ENCODE data around the gene CHAT.

The CHAT gene

GRCh38 chr10:49631975-49632374 lies 18.1 kb downstream of the CHAT start:
- DNase-seq (ENCODE audit: low spot score) = no peak

- DNase-seq (ENCODE audit: low spot score) = no peak
These were observed 18.8 kb downstream of the CHAT start for GRCh38 chr10:49632406-49633317.

GRCh38 chr10:49633327-49634068 lies 19.7 kb downstream of the CHAT start:
- no peak for DNase-seq (ENCODE audit: low spot score)

- DNase-seq (ENCODE audit: low spot score) = no peak
These were observed 20.3 kb downstream of the CHAT start for GRCh38 chr10:49634069-49634660.

GRCh38 chr10:49642311-49642710 lies 28.5 kb downstream of the CHAT start:
- no peak for DNase-seq (ENCODE audit: low spot score)

- DNase-seq (ENCODE audit: low spot score) = no peak
These were observed 29.6 kb downstream of the CHAT start for GRCh38 chr10:49643241-49644034.

GRCh38 chr10:49644035-49644646 lies 30.3 kb downstream of the CHAT start:
- no peak for DNase-seq (ENCODE audit: low spot score)

GRCh38 chr10:49645417-49645816 lies 31.6 kb downstream of the CHAT start:
- no peak for DNase-seq (ENCODE audit: low spot score)

GRCh38 chr10:49645871-49646870 lies 32.3 kb downstream of the CHAT start:
- no peak for DNase-seq (ENCODE audit: low spot score)

GRCh38 chr10:49647554-49647953 lies 33.7 kb downstream of the CHAT start:
- DNase-seq (ENCODE audit: low spot score) = no peak

GRCh38 chr10:49647985-49648795 lies 34.4 kb downstream of the CHAT start:
- no peak for DNase-seq (ENCODE audit: low spot score)

- no peak for DNase-seq (ENCODE audit: low spot score)
These were observed 35.5 kb downstream of the CHAT start for GRCh38 chr10:49649294-49649693.

- DNase-seq (ENCODE audit: low spot score) = no peak
These were observed 36.3 kb downstream of the CHAT start for GRCh38 chr10:49649936-49650723.

GRCh38 chr10:49650724-49651034 lies 36.8 kb downstream of the CHAT start:
- no peak for DNase-seq (ENCODE audit: low spot score)

- DNase-seq (ENCODE audit: low spot score) = no peak
These were observed 37.4 kb downstream of the CHAT start for GRCh38 chr10:49651039-49651835.

- DNase-seq (ENCODE audit: low spot score) = no peak
These were observed 38.1 kb downstream of the CHAT start for GRCh38 chr10:49651917-49652316.

GRCh38 chr10:49652421-49653272 lies 38.8 kb downstream of the CHAT start:
- no peak for DNase-seq (ENCODE audit: low spot score)
